ENCODE data around the gene ABLIM1. TPM values are rescaled to one million over a fixed set of nuclear protein-coding genes. Genes with fewer than 3 reads are reported as not detected.

Gene ABLIM1
- total and polyA plus RNA-seq, 2 experiments from 2014 or later: 21.9 to 45.1 TPM

- Histone ChIP-seq H2AFZ (no peak overlapping the region), H3K4me3 (no peak overlapping the region), H3K4me1 (ENCODE audit: insufficient read depth) (peaks cover 34% of the 10 kb centered on the region), H3K27me3 (ENCODE audit: insufficient read depth) (no peaks in the 10 kb centered on the region), H3K27ac (ENCODE audit: low read depth) (no peak overlapping the region), H3K36me3 (ENCODE audit: insufficient read depth) (no peaks in the 10 kb centered on the region), H3K79me2 (replicated peaks; ENCODE audit: insufficient read depth) (peaks cover 93% of the 10 kb centered on the region), H3K4me2 (no peak overlapping the region), H4K20me1 (replicated peaks; ENCODE audit: insufficient read depth) (0 out of 2 replicates have a peak, but pooled peaks cover 3% of the 10 kb centered on the region), H3F3A (replicated peaks; ENCODE audit: low read depth) (no peaks in the 10 kb centered on the region), H3K9me2 (ENCODE audit: insufficient read depth) (no peaks in the 10 kb centered on the region)
- DNase-seq (ENCODE audit: low spot score) (no peak), ATAC-seq (peak; percentile 13; the same call in 1 of the 3 replicates)
- TF ChIP-seq JUNB (IDR thresholded peaks at IDR 0.05; ENCODE audit: unreplicated experiment) (no peak), POLR2AphosphoS5 (IDR thresholded peaks at IDR 0.05; ENCODE audit: low read depth) (no peak), CTCF (conservative IDR thresholded peaks at IDR 0.05; ENCODE audit: low read depth in 2 of 2) (no peak), CREB1 (CRISPR knock-in tag; IDR thresholded peaks at IDR 0.05; ENCODE audit: low read depth) (no peak), REST (IDR thresholded peaks at IDR 0.05; ENCODE audit: unreplicated experiment) (no peak), STAT1 (IDR thresholded peaks at IDR 0.05; ENCODE audit: unreplicated experiment) (no peak), NANOG (IDR thresholded peaks at IDR 0.05; ENCODE audit: borderline replicate concordance) (no peak), ZNF462 (CRISPR knock-in tag; IDR thresholded peaks at IDR 0.05) (no peak), EZH2 (IDR thresholded peaks at IDR 0.05; ENCODE audit: low read depth, unreplicated experiment) (no peak), ZNF331 (CRISPR knock-in tag; IDR thresholded peaks at IDR 0.05; ENCODE audit: low read depth) (no peak), ETS1 (IDR thresholded peaks at IDR 0.05) (no peak), ZNF114 (CRISPR knock-in tag; IDR thresholded peaks at IDR 0.05) (no peak), EZH2phosphoT487 (IDR thresholded peaks at IDR 0.05; ENCODE audit: unreplicated experiment) (no peak)
- Mint-ChIP-seq H3K27ac (no peak overlapping the region), H3K27me3 (ENCODE audit: insufficient read depth, low read depth, poor library complexity) (no peaks in the 10 kb centered on the region), H3K36me3 (ENCODE audit: low read depth) (no peaks in the 10 kb centered on the region), H3K9me3 (no peaks in the 10 kb centered on the region), H3K4me1 (peaks cover 69% of the 10 kb centered on the region), H3K4me3 (no peak overlapping the region)
Measured at GRCh38 chr10:114519306-114519669, 138.8 kb downstream of the ABLIM1 start.
